Fibroblast of the aortic adventitia (primary cell): Measurements from ENCODE around the gene USPL1. TPM values are rescaled to one million over a fixed set of nuclear protein-coding genes. Genes with fewer than 3 reads are reported as not detected.

Experiments used
- DNase-seq: peaks from one replicate; pipeline ENCODE4 v3.0.0-alpha.2; 2010; ENCODE audit warnings: low read depth
- H3K4me3 ChIP-seq: 2 replicates; pipeline ENCODE4 v1.5.1; 2011; ENCODE audit warnings: low read depth, mild to moderate bottlenecking, control low read depth, low read length, moderate library complexity
- CTCF ChIP-seq: IDR thresholded peaks from 2 replicates; pipeline ENCODE4 v1.5.1; 2011; ENCODE audit warnings: mild to moderate bottlenecking, low read length, control low read depth, inconsistent platforms; ENCODE audit not compliant: insufficient read depth
- total RNA-seq: library from RNA; depleted of rRNA; stranded (reverse); fragments of >200 nt; gene quantifications from 2 replicates; pipeline ENCODE4 v1.2.3, GENCODE V29; 2012; ENCODE audit warnings: low replicate concordance

USPL1 gene
- total RNA-seq, 1 donor: 20.3 TPM

- TF ChIP-seq CTCF: no peak
- DNase-seq: no peak
- no peak overlapping the region for H3K4me3 ChIP-seq
These were observed 7.4 kb upstream of the USPL1 start for GRCh38 chr13:30610311-30610710.

- DNase-seq: peak; percentile 28
- no peak for TF ChIP-seq CTCF
- peak overlapping the region; percentile 73 for H3K4me3 ChIP-seq
These were observed 2.2 kb upstream of the USPL1 start for GRCh38 chr13:30615481-30615865.

- peak; percentile 66 for DNase-seq
- peak overlapping the region; percentile 73 for H3K4me3 ChIP-seq
- no peak for TF ChIP-seq CTCF
These were observed 1.7 kb upstream of the USPL1 start for GRCh38 chr13:30615866-30616541.

- H3K4me3 ChIP-seq: peak overlapping the region; percentile 73
- peak; percentile 94 for DNase-seq
- TF ChIP-seq CTCF: no peak
These were observed 799 bp upstream of the USPL1 start for GRCh38 chr13:30616927-30617314.

- DNase-seq: no peak
- H3K4me3 ChIP-seq: peak overlapping the region; percentile 97
- no peak for TF ChIP-seq CTCF
These were observed 638 bp downstream of the USPL1 start for GRCh38 chr13:30618186-30618929.

GRCh38 chr13:30618930-30619279 is 1.2 kb downstream of the USPL1 start:
- peak overlapping the region; percentile 97 for H3K4me3 ChIP-seq
- no peak for TF ChIP-seq CTCF
- no peak for DNase-seq
